Natural killer cell (primary cell): ENCODE results near the gene PTS. TPM values are rescaled to one million over a fixed set of nuclear protein-coding genes. Genes with fewer than 3 reads are reported as not detected.

Experiments used
- ATAC-seq, 3 donors: fragments of 150-1000 bp in 2 of 3; fragments of 200-7000 bp in 1 of 3; cut with Tn5 transposase; 1 replicate in 1 of 3; 2 replicates in 2 of 3; pipeline ENCODE4 v1.10.0; 2021; ENCODE audit warnings: mild to moderate bottlenecking in 2 of 3, moderate library complexity in 2 of 3
- DNase-seq, 2 donors: peaks; one replicate each; pipeline versions ENCODE4 v3.0.0 to v3.0.0-alpha.2; 2013 to 2021; ENCODE audit warnings: mixed read lengths in 1 of 2
- H3K27ac ChIP-seq: one replicate; pipeline ENCODE4 v1.5.1; 2013; ENCODE audit warnings: mild to moderate bottlenecking, low read length
- H3K27me3 ChIP-seq: one replicate; pipeline ENCODE4 v1.6.1; 2013; ENCODE audit warnings: low read length; ENCODE audit not compliant: control insufficient read depth, insufficient read depth
- H3K36me3 ChIP-seq: one replicate; pipeline ENCODE4 v1.6.1; 2013; ENCODE audit warnings: low read length; ENCODE audit not compliant: control insufficient read depth, insufficient read depth
- H3K4me1 ChIP-seq: one replicate; pipeline ENCODE4 v1.6.1; 2013; ENCODE audit warnings: low read length; ENCODE audit not compliant: control insufficient read depth, insufficient read depth
- H3K4me3 ChIP-seq: one replicate; pipeline ENCODE4 v1.5.1; 2013; ENCODE audit warnings: low read length
- H3K9me3 ChIP-seq: one replicate; pipeline ENCODE4 v1.6.1; 2013; ENCODE audit warnings: low read length; ENCODE audit not compliant: control insufficient read depth, insufficient read depth
- H3K27ac Mint-ChIP-seq, 2 donors: one replicate each; pipeline ENCODE4 v1.8.0; 2022; ENCODE audit warnings: mild to moderate bottlenecking in 2 of 2, mixed read lengths in 2 of 2, moderate library complexity in 1 of 2
- H3K27me3 Mint-ChIP-seq, 2 donors: one replicate each; pipeline ENCODE4 v1.8.0; 2022; ENCODE audit warnings: low read depth in 2 of 2, mixed read lengths in 2 of 2
- H3K36me3 Mint-ChIP-seq: one replicate; pipeline ENCODE4 v1.8.0; 2022; ENCODE audit warnings: mixed read lengths
- H3K4me1 Mint-ChIP-seq, 2 donors: one replicate each; pipeline ENCODE4 v1.8.0; 2022; ENCODE audit warnings: mixed read lengths in 2 of 2
- H3K4me3 Mint-ChIP-seq: one replicate; pipeline ENCODE4 v1.8.0; 2022; ENCODE audit warnings: mild to moderate bottlenecking, moderate library complexity, mixed read lengths
- H3K9me3 Mint-ChIP-seq, 2 donors: one replicate each; pipeline ENCODE4 v1.8.0; 2022; ENCODE audit warnings: mixed read lengths in 2 of 2
- CTCF ChIP-seq: fragments of 200-600 bp; IDR thresholded peaks from one replicate; pipeline ENCODE4 v1.8.0; 2022; ENCODE audit warnings: antibody characterized with exemption
- WGBS: methylation state at CpG from one replicate; pipeline ENCODE4 v1.1.7; 2013; ENCODE audit warnings: missing lambda C conversion rate; ENCODE audit not compliant: insufficient coverage; 5-methylcytosine and 5-hydroxymethylcytosine counted together
- intact Hi-C: fragments of 100-400 bp; cut with micrococcal nuclease; formaldehyde crosslinking; loops from one replicate; pipeline ENCODE4 v1.14.2; 2022
- total RNA-seq, 4 donors: library from RNA; stranded (reverse); fragments of 120-200 nt in 1 of 4; gene quantifications; one replicate each; pipeline versions ENCODE4 v1.2.3 to v1.2.4, GENCODE V29; 2013 to 2022

Gene PTS
- total RNA-seq, 3 donors from 2014 or later (not counting 1 experiment from before 2014, with no cell fraction given) = 86.7 to 106 (median 97.4) TPM

DNA sequence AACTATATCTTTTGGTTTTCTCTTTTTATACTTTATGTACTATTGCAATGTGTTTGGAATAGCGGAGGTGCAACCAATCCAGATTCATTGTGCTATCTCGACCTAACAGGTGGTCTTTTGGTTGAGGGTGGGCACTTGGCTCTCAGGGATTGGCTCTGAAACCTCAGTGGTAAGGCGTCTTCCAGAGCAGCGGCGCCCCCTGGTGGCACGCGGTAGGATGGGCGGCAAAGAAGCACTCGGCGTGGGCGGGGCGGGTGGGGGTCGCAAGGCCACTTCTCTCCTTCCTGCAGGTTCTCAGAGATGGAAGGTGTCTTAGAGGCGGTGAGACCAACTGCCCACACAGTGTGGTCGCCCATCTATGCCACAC lies 53.7 kb downstream of the PTS start:
- peak overlapping the region in 1 of 2 donors; percentile 81 for H3K27ac Mint-ChIP-seq
- peak; percentile 76 to 86 for DNase-seq
- 2% methylated on average over 15 of the region's 15 CpGs for WGBS
- intact Hi-C loops = loop anchor here (1.0 to 5.0 kb wide), 3 partner anchors 61 to 348 kb away; no protein-coding TSS in a partner anchor
- H3K4me3 Mint-ChIP-seq = peak overlapping the region; percentile 95
- no peaks in the 10 kb centered on the region for H3K27me3 ChIP-seq
- H3K4me1 Mint-ChIP-seq = peaks cover 12 to 16% of the 10 kb centered on the region in 2 donors
- no peaks in the 10 kb centered on the region for H3K36me3 Mint-ChIP-seq
- H3K27ac ChIP-seq = no peak overlapping the region
- H3K4me1 ChIP-seq = peaks cover 15% of the 10 kb centered on the region
- H3K27me3 Mint-ChIP-seq = peaks cover 0 to 3% of the 10 kb centered on the region in 2 donors
- no peaks in the 10 kb centered on the region for H3K9me3 Mint-ChIP-seq
- no peaks in the 10 kb centered on the region for H3K9me3 ChIP-seq
- peak overlapping the region; percentile 55 for H3K4me3 ChIP-seq
- ATAC-seq = peak; percentile 74 to 86 (median 82)
- no peaks in the 10 kb centered on the region for H3K36me3 ChIP-seq
- TF ChIP-seq CTCF = peak; percentile 69

DNA sequence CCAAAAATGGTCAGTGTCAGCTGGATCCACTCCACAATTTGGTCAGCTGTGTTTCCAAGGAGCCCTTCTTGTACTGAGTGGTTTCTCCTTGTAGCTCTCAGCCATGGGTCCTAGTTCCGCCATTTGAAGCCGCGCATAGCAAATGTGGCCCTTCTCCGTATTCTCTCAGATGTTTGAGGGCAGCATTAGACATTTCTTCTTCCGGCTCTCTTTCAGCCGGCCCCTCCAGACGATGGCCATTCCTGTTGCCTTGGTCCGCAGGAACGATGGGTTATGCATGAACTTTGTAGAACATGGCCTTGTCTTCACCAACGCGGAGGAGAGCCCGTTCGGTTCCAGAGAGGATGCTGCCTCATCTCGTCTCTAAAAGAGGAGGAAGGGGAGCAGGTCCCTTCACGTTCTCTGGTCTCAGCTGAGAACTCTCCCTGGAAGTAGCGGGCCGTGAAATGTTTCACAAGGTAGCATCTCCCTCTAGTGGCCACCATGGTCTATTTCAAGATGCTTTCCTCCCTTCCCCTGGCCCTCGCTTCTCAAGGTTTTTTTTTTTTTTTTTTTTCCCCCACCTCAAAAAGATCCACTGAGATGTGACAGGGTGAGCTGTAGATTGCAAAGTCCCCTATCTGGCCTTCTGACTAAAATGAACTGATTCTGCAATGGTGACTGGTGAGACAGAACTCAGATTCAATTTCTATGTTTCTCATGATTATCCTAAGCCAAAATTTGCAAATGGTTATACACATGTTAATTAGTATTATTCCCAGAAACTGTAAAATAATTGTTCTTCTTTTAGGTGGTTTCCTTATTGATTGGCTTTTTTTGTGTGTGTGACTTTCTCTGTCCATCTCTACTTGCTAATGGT lies 54.3 kb downstream of the PTS start:
- peak overlapping the region; percentile 95 for H3K4me3 Mint-ChIP-seq
- no peaks in the 10 kb centered on the region for H3K9me3 ChIP-seq
- peaks cover 0 to 3% of the 10 kb centered on the region in 2 donors for H3K27me3 Mint-ChIP-seq
- H3K27ac Mint-ChIP-seq = peak overlapping the region; percentile 73 to 81
- 2% methylated on average over 17 of the region's 18 CpGs for WGBS
- intact Hi-C loops = loop anchor here (1.0 to 5.0 kb wide), 3 partner anchors 61 to 348 kb away; no protein-coding TSS in a partner anchor
- ATAC-seq (peak; percentile 90 to 93 (median 91)), DNase-seq (peak; percentile 50 to 90)
- peaks cover 15% of the 10 kb centered on the region for H3K4me1 ChIP-seq
- peak; percentile 48 for TF ChIP-seq CTCF
- no peaks in the 10 kb centered on the region for H3K9me3 Mint-ChIP-seq
- peak overlapping the region; percentile 10 for H3K27ac ChIP-seq
- no peaks in the 10 kb centered on the region for H3K36me3 ChIP-seq
- H3K4me1 Mint-ChIP-seq = peaks cover 12 to 16% of the 10 kb centered on the region in 2 donors
- H3K27me3 ChIP-seq = no peaks in the 10 kb centered on the region
- H3K4me3 ChIP-seq = peak overlapping the region; percentile 55
- no peaks in the 10 kb centered on the region for H3K36me3 Mint-ChIP-seq

- no peak overlapping the region for H3K27ac ChIP-seq
- no peak overlapping the region for H3K4me3 ChIP-seq
- WGBS = 14% methylated on average over 4 of the region's 4 CpGs
- Mint-ChIP-seq H3K27me3 (peaks cover 0 to 3% of the 10 kb centered on the region in 2 donors), H3K36me3 (no peaks in the 10 kb centered on the region), H3K9me3 (no peaks in the 10 kb centered on the region), H3K4me3 (no peak overlapping the region), H3K27ac (no peak overlapping the region), H3K4me1 (peaks cover 12 to 16% of the 10 kb centered on the region in 2 donors)
- TF ChIP-seq CTCF = no peak
- no peaks in the 10 kb centered on the region for H3K27me3 ChIP-seq
- intact Hi-C loops = loop anchor here (5.0 kb wide), 1 partner anchor 349 kb away; no protein-coding TSS in a partner anchor
- DNase-seq (no peak), ATAC-seq (no peak)
- H3K4me1 ChIP-seq = peaks cover 15% of the 10 kb centered on the region
- H3K36me3 ChIP-seq = no peaks in the 10 kb centered on the region
- H3K9me3 ChIP-seq = no peaks in the 10 kb centered on the region
These were observed 55.5 kb downstream of the PTS start for GRCh38 chr11:112281726-112282125.

Other genes starting within 250 kb of the PTS start
- 10 to 100 TPM; 12.6 to 16.2 (median 15.5) TPM for gene DLAT, start 201.0 kb upstream of the PTS start, total RNA-seq
- gene PIH1D2, start 152.4 kb upstream of the PTS start, total RNA-seq = not detected
- 10 to 100 TPM; 12.6 to 14.9 (median 13.3) TPM for gene NKAPD1, start 152.1 kb upstream of the PTS start, total RNA-seq
- gene TIMM8B, start 139.7 kb upstream of the PTS start, total RNA-seq = 10 to 100 TPM; 14.6 to 17.8 (median 17.0) TPM
- gene SDHD, start 139.6 kb upstream of the PTS start, total RNA-seq = 10 to 100 TPM; 46.8 to 55.0 (median 52.3) TPM
- 10 to 100 TPM in 2 of 3 donors, 1 to 10 TPM in 1; 9.3 to 13.8 (median 10.7) TPM for gene IL18, start 62.3 kb upstream of the PTS start, total RNA-seq
- under 1 TPM; 0.45 to 0.82 (median 0.50) TPM for gene TEX12, start 59.1 kb upstream of the PTS start, total RNA-seq
- gene BCO2, start 50.9 kb upstream of the PTS start, total RNA-seq = 1 to 10 TPM; 3.9 to 7.2 (median 5.8) TPM
- not detected for gene PLET1, start 34.4 kb downstream of the PTS start, total RNA-seq